H1 (cell line): ENCODE results near the gene RFFL. TPM values are rescaled to one million over a fixed set of nuclear protein-coding genes. Genes with fewer than 3 reads are reported as not detected.

ENCODE experiments used
- CEBPB ChIP-seq: IDR thresholded peaks from 2 replicates; pipeline ENCODE4 v1.6.1; 2012; ENCODE audit warnings: low read depth, low read length
- RAD21 ChIP-seq, 2 experiments: IDR thresholded peaks in 1 of 2; conservative IDR thresholded peaks in 1 of 2; 2 replicates each; pipeline ENCODE4 v1.6.1; 2011; ENCODE audit warnings: low read depth in 2 of 2, low read length in 2 of 2, improper control_type of control experiment in 1 of 2, inconsistent platforms in 1 of 2, mild to moderate bottlenecking in 1 of 2, moderate library complexity in 1 of 2
- polyA plus RNA-seq, 7 experiments: library from polyadenylated mRNA; depleted of rRNA in 3 of 7; stranded (reverse) in 5 of 7; unstranded in 2 of 7; fragments of >200 nt in 5 of 7; fragments of 200-250 nt in 2 of 7; gene quantifications; 1 replicate in 5 of 7; 2 replicates in 1 of 7; 4 replicates in 1 of 7; pipeline versions ENCODE4 v1.2.1 to v1.2.3, GENCODE V29; 2011 to 2013; ENCODE audit warnings: missing spikeins in 2 of 7, mixed read lengths in 2 of 7
- total RNA-seq: library from RNA; stranded (reverse); fragmentation: NEBNext Ultra II Directional; extraction: Animal tissue kit (Norgen Biotek cat#: 25700); gene quantifications from 2 replicates; pipeline ENCODE4 v1.2.1, GENCODE V29; 2021
- TF ChIP-seq, protein P1 (sequence below): fragments of 300-600 bp; sonication (generic); IDR thresholded peaks from 2 replicates; pipeline ENCODE4 v1.7.1; 2012; ENCODE audit warnings: low read length, moderate library complexity, mild to moderate bottlenecking, inconsistent platforms; ENCODE audit not compliant: insufficient replicate concordance

RFFL gene
- total and polyA plus RNA-seq, 2 of the 8 experiments (the other 6 are each of a cell fraction or from before 2014, with no cell fraction given), result 14.0 to 24.5 TPM

DNA sequence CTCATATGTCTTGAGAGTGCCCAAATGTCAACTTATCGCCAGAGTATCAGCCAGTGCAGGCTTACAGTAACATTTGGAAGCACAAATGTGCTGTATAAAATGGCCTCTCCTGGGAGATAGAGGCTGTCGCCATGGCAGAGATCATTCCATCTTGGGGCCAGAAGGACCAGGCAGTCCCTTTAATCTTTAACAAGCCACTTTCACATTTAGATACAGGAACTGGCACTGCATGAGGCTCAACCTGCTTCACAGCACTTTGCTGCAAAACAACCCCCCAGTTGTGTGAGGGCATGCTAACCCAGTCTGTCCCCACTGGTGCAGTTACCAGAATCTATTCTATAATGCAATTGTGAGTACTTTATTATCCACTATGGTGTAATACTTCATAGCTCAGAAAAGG is 4.7 kb upstream of the RFFL start (continued):
- TF ChIP-seq, protein P1, sequence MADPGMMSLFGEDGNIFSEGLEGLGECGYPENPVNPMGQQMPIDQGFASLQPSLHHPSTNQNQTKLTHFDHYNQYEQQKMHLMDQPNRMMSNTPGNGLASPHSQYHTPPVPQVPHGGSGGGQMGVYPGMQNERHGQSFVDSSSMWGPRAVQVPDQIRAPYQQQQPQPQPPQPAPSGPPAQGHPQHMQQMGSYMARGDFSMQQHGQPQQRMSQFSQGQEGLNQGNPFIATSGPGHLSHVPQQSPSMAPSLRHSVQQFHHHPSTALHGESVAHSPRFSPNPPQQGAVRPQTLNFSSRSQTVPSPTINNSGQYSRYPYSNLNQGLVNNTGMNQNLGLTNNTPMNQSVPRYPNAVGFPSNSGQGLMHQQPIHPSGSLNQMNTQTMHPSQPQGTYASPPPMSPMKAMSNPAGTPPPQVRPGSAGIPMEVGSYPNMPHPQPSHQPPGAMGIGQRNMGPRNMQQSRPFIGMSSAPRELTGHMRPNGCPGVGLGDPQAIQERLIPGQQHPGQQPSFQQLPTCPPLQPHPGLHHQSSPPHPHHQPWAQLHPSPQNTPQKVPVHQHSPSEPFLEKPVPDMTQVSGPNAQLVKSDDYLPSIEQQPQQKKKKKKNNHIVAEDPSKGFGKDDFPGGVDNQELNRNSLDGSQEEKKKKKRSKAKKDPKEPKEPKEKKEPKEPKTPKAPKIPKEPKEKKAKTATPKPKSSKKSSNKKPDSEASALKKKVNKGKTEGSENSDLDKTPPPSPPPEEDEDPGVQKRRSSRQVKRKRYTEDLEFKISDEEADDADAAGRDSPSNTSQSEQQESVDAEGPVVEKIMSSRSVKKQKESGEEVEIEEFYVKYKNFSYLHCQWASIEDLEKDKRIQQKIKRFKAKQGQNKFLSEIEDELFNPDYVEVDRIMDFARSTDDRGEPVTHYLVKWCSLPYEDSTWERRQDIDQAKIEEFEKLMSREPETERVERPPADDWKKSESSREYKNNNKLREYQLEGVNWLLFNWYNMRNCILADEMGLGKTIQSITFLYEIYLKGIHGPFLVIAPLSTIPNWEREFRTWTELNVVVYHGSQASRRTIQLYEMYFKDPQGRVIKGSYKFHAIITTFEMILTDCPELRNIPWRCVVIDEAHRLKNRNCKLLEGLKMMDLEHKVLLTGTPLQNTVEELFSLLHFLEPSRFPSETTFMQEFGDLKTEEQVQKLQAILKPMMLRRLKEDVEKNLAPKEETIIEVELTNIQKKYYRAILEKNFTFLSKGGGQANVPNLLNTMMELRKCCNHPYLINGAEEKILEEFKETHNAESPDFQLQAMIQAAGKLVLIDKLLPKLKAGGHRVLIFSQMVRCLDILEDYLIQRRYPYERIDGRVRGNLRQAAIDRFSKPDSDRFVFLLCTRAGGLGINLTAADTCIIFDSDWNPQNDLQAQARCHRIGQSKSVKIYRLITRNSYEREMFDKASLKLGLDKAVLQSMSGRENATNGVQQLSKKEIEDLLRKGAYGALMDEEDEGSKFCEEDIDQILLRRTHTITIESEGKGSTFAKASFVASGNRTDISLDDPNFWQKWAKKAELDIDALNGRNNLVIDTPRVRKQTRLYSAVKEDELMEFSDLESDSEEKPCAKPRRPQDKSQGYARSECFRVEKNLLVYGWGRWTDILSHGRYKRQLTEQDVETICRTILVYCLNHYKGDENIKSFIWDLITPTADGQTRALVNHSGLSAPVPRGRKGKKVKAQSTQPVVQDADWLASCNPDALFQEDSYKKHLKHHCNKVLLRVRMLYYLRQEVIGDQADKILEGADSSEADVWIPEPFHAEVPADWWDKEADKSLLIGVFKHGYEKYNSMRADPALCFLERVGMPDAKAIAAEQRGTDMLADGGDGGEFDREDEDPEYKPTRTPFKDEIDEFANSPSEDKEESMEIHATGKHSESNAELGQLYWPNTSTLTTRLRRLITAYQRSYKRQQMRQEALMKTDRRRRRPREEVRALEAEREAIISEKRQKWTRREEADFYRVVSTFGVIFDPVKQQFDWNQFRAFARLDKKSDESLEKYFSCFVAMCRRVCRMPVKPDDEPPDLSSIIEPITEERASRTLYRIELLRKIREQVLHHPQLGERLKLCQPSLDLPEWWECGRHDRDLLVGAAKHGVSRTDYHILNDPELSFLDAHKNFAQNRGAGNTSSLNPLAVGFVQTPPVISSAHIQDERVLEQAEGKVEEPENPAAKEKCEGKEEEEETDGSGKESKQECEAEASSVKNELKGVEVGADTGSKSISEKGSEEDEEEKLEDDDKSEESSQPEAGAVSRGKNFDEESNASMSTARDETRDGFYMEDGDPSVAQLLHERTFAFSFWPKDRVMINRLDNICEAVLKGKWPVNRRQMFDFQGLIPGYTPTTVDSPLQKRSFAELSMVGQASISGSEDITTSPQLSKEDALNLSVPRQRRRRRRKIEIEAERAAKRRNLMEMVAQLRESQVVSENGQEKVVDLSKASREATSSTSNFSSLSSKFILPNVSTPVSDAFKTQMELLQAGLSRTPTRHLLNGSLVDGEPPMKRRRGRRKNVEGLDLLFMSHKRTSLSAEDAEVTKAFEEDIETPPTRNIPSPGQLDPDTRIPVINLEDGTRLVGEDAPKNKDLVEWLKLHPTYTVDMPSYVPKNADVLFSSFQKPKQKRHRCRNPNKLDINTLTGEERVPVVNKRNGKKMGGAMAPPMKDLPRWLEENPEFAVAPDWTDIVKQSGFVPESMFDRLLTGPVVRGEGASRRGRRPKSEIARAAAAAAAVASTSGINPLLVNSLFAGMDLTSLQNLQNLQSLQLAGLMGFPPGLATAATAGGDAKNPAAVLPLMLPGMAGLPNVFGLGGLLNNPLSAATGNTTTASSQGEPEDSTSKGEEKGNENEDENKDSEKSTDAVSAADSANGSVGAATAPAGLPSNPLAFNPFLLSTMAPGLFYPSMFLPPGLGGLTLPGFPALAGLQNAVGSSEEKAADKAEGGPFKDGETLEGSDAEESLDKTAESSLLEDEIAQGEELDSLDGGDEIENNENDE, result no peak
- no peak for TF ChIP-seq RAD21 (IDR thresholded peaks at IDR 0.05 in 1 of 2, conservative IDR thresholded peaks at IDR 0.05 in 1 of 2; ENCODE audit: low read depth in 2 of 2, low read length in 2 of 2)
- TF ChIP-seq CEBPB, result no peak
